IPS-15b (cell line): ENCODE data around the gene PXYLP1.

Source experiments
- H3K27me3 ChIP-seq: one replicate; pipeline ENCODE4 v1.6.1; 2013; ENCODE audit warnings: low read length; ENCODE audit not compliant: control insufficient read depth, insufficient read depth
- H3K36me3 ChIP-seq: one replicate; pipeline ENCODE4 v1.6.1; 2013; ENCODE audit warnings: low read length; ENCODE audit not compliant: control insufficient read depth, insufficient read depth
- H3K4me1 ChIP-seq: one replicate; pipeline ENCODE4 v1.6.1; 2013; ENCODE audit warnings: mild to moderate bottlenecking, low read length; ENCODE audit not compliant: control insufficient read depth, insufficient read depth
- H3K4me3 ChIP-seq: one replicate; pipeline ENCODE4 v1.5.1; 2013; ENCODE audit warnings: low read depth, low read length
- H3K9ac ChIP-seq: one replicate; pipeline ENCODE4 v1.6.1; 2013; ENCODE audit warnings: low read depth, mild to moderate bottlenecking, low read length
- H3K9me3 ChIP-seq: one replicate; pipeline ENCODE4 v1.6.1; 2013; ENCODE audit warnings: mild to moderate bottlenecking, low read length; ENCODE audit not compliant: control insufficient read depth, insufficient read depth

The PXYLP1 gene

DNA sequence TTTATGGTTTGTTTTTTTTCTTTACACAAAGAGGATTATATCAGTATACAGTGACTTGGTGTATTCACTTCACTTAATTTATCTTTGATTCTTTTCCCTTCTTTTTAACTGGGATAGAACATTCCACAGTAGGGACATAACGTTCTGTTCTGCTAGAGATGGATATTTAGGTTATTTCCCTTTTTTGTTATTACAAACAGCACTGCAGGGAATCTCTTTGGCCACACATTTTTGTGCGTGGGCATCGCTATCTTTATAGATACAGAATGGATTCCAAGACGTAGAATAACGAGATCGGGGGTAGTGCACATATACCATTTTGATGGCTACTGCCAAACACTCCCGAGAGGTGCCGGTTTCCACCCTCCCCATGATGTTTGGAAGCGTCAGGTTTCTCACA lies 44.8 kb downstream of the PXYLP1 start:
- no peaks in the 10 kb centered on the region for H3K4me1 ChIP-seq
- H3K27me3 ChIP-seq, result no peaks in the 10 kb centered on the region
- no peak overlapping the region for H3K4me3 ChIP-seq
- H3K36me3 ChIP-seq, result peaks cover 3% of the 10 kb centered on the region
- H3K9me3 ChIP-seq, result no peaks in the 10 kb centered on the region
- H3K9ac ChIP-seq, result no peak overlapping the region

DNA sequence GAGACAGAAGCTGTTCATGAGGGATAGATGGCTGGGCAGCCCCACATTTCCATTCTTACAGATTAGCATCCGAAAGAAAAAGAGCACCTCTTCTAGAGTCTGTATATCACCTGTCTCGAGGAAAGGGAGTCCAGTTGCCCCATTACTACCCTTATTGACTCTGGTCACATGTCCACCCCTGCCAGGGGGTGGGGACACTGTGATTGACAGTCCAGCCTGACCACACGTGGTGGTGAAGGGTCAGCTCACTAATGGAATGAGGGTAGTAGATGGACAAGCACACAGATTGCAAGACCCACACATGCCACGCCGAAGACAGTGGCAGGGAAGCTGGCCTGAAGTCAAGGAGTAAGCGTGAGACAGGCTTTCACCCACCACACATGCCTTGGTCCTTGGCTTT lies 45.8 kb downstream of the PXYLP1 start:
- H3K9me3 ChIP-seq, result no peaks in the 10 kb centered on the region
- no peak overlapping the region for H3K9ac ChIP-seq
- no peaks in the 10 kb centered on the region for H3K27me3 ChIP-seq
- H3K4me1 ChIP-seq, result no peaks in the 10 kb centered on the region
- H3K4me3 ChIP-seq, result no peak overlapping the region
- peaks cover 8% of the 10 kb centered on the region for H3K36me3 ChIP-seq

DNA sequence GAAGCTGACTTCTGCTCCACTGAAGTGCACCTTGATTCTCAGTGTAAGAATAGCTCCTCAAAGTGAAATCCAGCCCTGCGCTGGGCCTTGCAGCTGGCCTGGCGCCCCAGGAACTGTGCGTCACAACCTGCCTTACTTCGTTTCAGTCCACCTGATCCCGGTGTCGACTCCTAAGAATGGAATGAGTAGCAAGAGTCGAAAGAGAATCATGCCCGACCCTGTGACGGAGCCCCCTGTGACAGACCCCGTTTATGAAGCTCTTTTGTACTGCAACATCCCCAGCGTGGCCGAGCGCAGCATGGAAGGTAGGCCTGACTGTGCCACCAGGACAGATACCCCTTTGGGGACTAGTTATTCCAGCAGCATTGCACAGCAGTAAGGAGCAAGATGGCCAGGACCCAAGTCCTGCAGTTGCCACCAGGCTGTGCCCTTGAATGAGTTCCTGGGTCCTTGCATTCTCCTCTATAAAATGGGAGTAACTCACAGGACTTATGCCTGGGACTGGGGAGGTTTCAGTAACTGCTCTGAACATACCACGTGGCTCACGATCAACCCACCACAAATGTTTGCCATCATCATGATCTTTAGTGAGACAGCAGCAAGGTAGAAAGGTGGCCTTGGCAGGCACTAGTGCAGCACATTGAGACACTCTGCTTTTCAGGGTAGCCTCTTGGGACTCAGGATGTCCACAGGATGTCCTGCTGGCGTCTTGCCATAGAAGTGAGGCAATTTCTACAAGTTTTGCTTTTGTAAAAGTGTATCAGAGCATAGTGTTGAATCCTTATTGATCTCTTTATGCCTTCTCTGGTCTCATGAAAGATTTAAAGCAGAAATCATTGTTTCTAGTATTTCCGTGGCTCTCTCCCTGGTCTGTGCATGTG lies 46.8 kb downstream of the PXYLP1 start:
- Histone ChIP-seq H3K36me3 (peaks cover 11% of the 10 kb centered on the region), H3K4me3 (no peak overlapping the region), H3K27me3 (no peaks in the 10 kb centered on the region), H3K9ac (no peak overlapping the region), H3K4me1 (no peaks in the 10 kb centered on the region), H3K9me3 (no peaks in the 10 kb centered on the region)

DNA sequence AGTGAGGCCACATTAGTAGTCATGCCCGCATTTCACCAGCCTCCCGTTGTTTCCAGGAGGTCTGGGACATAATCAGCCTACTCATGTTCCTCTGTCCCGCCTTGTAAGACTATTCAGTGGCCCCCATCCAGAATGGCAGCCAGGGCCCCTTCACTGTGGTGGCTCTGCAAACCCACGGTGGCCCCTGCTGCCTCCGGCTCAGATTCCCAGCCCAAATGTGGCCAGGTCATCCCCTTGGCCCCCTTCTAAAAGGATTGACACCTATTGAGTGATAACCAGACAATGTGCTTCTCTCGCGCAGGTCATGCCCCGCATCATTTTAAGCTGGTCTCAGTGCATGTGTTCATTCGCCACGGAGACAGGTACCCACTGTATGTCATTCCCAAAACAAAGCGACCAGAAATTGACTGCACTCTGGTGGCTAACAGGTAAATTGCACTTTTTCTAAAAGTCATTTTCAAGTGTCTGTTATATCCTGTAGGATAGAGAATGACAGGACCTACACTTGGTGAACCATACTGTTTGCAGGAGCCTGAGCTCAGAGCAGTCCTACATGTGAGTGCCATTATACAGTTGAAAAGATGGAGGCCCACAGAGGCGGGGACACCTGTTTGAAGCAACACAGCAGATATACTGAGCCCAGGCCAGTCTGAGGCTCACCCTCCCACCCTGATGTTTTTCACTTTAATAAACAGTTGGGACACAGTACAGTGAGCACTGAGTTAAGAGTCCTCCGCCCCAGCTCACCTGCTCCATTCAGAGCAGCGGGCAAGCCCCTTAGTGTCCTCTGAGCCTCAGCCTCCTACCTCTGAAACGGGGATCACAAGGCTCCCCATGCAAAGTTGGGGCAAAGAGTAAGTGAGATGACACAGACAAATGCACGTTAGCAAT lies 47.7 kb downstream of the PXYLP1 start:
- H3K36me3 ChIP-seq, result peaks cover 15% of the 10 kb centered on the region
- H3K4me3 ChIP-seq, result no peak overlapping the region
- H3K4me1 ChIP-seq, result no peaks in the 10 kb centered on the region
- no peak overlapping the region for H3K9ac ChIP-seq
- H3K27me3 ChIP-seq, result no peaks in the 10 kb centered on the region
- H3K9me3 ChIP-seq, result no peaks in the 10 kb centered on the region

DNA sequence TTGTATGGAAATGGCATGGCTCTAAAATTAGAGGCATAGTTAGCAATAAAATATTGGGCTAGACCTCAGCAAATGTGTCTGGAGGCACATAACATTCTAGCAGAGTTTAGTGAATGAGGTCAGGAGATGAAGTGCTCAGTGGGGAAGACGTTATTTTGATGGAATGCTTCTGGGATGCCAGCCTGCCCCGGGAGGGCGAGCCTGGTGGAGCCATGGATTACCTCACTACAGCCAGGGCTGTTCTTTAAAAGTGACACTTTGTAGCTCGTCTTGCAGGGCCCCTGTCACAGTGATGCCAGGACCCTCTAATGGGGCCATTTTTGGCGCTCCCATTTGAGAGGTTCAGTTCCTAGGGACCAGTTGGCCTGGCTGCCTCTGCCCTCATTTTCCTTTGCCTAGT lies 48.5 kb downstream of the PXYLP1 start:
- no peak overlapping the region for H3K9ac ChIP-seq
- peaks cover 16% of the 10 kb centered on the region for H3K36me3 ChIP-seq
- no peaks in the 10 kb centered on the region for H3K4me1 ChIP-seq
- no peak overlapping the region for H3K4me3 ChIP-seq
- H3K9me3 ChIP-seq, result no peaks in the 10 kb centered on the region
- H3K27me3 ChIP-seq, result no peaks in the 10 kb centered on the region

DNA sequence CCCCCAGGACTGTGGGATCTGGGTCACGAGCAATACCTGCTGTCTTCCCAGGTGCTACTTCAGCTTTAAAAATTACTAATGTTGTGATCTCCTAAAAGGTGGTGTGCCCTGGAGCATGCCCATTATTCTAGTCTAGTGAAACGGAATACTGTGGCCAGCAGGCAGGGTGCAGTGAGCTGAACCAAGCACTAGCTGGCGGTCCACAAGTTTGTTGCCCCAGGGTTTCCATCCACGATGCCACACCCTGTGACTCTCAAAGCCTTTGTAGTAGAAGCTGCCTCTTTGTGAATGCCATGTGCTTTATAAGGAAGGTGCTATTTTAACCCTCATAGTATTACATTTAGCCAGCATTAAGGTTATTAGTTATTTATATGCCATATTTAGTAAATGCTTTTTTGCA lies 49.1 kb downstream of the PXYLP1 start:
- no peak overlapping the region for H3K9ac ChIP-seq
- peaks cover 16% of the 10 kb centered on the region for H3K36me3 ChIP-seq
- no peaks in the 10 kb centered on the region for H3K27me3 ChIP-seq
- H3K9me3 ChIP-seq, result no peaks in the 10 kb centered on the region
- no peak overlapping the region for H3K4me3 ChIP-seq
- no peaks in the 10 kb centered on the region for H3K4me1 ChIP-seq

DNA sequence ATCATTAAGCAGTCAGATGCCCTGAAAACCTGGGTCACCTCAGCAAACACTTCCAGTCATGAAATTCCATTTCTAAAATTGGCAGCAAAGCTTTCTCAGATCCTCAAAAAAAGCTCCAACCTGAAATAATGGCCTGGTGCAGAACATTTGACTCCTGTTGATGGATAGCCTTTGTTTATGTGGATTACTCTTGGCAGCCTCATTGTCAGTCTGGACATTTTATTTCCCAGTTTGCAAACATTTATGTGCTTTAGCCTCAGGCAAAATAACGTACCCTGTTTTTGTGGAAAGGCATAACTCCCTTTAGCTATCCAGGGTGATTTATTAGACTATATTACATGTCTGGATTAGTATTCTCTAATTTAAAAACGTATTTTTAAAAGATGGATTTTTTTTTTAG lies 53.9 kb downstream of the PXYLP1 start:
- Histone ChIP-seq H3K9me3 (no peaks in the 10 kb centered on the region), H3K9ac (no peak overlapping the region), H3K4me1 (no peaks in the 10 kb centered on the region), H3K27me3 (no peaks in the 10 kb centered on the region), H3K4me3 (no peak overlapping the region), H3K36me3 (peaks cover 21% of the 10 kb centered on the region)

DNA sequence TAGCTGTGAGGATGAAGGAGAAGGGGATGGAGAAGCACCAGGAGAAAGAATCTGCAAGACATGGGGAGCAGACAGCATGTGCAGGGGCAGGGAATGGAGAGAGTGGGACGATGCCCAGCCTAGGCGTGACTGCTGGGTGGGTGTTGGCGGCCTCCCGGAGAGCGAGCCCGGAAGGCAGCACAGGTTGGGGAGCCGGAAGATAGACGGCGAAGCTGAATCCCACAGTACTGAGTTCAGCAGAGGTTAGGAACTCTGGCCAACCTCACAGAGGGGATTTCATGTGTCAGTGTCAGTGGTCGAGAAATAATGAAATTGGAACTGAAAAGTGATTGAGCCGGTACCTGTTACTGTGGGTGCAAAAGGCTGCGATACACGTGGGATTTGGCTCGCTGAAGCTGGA lies 55.2 kb downstream of the PXYLP1 start:
- Histone ChIP-seq H3K36me3 (peaks cover 17% of the 10 kb centered on the region), H3K27me3 (no peaks in the 10 kb centered on the region), H3K4me1 (no peaks in the 10 kb centered on the region), H3K9me3 (no peaks in the 10 kb centered on the region), H3K9ac (no peak overlapping the region), H3K4me3 (no peak overlapping the region)

DNA sequence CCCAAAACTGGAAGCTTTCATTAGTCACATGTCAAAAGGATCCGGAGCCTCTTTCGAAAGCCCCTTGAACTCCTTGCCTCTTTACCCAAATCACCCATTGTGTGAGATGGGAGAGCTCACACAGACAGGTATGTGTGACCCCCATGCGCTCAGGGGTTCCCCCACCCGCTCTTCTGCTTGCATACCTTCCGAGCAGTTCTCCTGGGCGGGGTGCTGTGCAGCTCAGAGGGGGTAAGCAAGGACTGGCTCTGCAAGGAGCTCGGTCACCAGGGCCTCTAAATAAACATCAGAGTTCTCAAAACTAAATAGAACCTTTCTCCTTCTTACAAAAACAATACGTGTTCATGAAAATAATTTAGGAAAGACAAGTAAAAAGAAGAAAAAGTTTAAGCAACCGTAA lies 55.7 kb downstream of the PXYLP1 start:
- no peaks in the 10 kb centered on the region for H3K4me1 ChIP-seq
- peaks cover 12% of the 10 kb centered on the region for H3K36me3 ChIP-seq
- no peak overlapping the region for H3K4me3 ChIP-seq
- no peaks in the 10 kb centered on the region for H3K9me3 ChIP-seq
- H3K9ac ChIP-seq, result no peak overlapping the region
- H3K27me3 ChIP-seq, result no peaks in the 10 kb centered on the region

DNA sequence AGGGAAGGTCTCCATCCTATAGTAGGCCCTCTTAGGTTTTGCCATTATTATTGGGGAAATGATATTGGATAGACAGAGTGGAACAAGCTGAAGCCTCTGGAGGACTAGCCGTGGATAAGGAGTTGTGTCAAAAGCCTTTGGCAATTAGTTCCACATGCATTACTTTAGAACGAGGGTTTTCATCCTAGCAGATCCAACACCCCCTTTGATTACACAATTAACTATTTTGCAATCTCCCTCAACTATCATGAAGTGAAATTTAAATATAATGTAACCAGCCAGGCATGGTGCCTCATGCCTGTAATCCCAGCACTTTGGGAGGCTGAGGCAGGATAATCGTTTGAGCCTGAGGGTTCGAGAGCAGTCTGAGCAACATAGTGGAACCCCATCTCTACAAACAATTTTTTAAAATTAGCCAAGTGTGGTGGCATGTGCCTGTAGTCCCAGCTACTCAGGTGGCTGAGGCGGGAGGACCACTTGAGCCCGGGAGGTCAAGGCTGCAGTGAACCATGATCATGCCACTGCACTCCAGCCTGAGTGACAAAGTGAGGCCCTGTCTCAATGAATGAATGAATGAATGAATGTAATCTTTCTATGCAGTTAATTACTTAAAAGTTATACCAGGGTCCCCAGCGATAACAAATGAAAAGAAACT lies 56.8 kb downstream of the PXYLP1 start:
- H3K36me3 ChIP-seq, result peaks cover 14% of the 10 kb centered on the region
- H3K27me3 ChIP-seq, result no peaks in the 10 kb centered on the region
- H3K4me1 ChIP-seq, result no peaks in the 10 kb centered on the region
- no peak overlapping the region for H3K4me3 ChIP-seq
- H3K9me3 ChIP-seq, result no peaks in the 10 kb centered on the region
- no peak overlapping the region for H3K9ac ChIP-seq

DNA sequence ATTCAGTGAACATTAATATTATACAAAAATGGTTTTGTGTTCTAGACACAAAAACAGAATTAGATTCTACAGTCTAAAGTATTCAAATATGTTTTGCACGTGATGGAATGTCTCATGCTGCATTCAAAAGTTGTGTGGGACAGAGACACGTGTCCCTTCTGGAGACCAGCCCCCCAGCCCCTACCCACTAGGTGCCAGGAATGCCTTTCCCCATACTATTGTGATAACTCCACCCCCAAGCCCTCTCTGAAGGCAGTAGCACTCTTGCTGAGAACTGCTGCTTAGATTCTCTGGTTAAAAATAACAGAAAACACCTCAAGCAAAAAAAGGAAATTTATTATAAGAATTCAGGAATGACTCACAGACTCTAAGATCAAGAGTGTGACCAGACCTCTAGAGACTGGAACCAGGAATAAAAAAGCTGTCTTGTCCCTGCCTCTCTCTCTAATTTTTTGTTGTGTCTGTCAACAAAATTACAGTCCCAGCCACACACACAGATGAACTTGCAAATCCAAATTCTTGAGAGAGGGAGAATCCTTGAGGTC lies 57.7 kb downstream of the PXYLP1 start:
- Histone ChIP-seq H3K4me1 (no peaks in the 10 kb centered on the region), H3K9ac (no peak overlapping the region), H3K36me3 (peaks cover 10% of the 10 kb centered on the region), H3K9me3 (no peaks in the 10 kb centered on the region), H3K4me3 (no peak overlapping the region), H3K27me3 (no peaks in the 10 kb centered on the region)
